Measurements from ENCODE around the gene CABCOCO1.

Gene CABCOCO1

DNA sequence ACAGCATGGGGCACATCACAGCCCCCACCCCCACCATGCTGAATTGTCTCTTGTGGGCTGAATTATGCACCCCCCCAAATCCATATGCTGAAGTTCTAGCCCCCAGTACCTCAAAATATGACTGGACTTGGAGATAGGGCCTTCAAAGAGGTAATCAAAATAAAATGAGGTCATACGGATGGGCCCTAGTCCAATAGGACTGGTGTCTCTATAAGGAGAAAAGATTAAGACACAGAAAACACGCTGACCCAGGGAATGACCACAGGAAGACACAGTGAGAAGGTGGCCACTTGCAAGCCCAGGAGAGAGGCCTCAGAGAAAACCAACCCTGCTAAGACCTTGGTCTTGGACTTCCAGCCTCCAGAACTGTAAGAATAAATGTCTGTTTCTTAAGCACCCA is 132.4 kb downstream of the CABCOCO1 start:
- TF ChIP-seq, protein P1, sequence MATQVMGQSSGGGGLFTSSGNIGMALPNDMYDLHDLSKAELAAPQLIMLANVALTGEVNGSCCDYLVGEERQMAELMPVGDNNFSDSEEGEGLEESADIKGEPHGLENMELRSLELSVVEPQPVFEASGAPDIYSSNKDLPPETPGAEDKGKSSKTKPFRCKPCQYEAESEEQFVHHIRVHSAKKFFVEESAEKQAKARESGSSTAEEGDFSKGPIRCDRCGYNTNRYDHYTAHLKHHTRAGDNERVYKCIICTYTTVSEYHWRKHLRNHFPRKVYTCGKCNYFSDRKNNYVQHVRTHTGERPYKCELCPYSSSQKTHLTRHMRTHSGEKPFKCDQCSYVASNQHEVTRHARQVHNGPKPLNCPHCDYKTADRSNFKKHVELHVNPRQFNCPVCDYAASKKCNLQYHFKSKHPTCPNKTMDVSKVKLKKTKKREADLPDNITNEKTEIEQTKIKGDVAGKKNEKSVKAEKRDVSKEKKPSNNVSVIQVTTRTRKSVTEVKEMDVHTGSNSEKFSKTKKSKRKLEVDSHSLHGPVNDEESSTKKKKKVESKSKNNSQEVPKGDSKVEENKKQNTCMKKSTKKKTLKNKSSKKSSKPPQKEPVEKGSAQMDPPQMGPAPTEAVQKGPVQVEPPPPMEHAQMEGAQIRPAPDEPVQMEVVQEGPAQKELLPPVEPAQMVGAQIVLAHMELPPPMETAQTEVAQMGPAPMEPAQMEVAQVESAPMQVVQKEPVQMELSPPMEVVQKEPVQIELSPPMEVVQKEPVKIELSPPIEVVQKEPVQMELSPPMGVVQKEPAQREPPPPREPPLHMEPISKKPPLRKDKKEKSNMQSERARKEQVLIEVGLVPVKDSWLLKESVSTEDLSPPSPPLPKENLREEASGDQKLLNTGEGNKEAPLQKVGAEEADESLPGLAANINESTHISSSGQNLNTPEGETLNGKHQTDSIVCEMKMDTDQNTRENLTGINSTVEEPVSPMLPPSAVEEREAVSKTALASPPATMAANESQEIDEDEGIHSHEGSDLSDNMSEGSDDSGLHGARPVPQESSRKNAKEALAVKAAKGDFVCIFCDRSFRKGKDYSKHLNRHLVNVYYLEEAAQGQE (IDR thresholded peaks at IDR 0.05; ENCODE audit: insufficient read depth in 1 of 2, low read depth in 2 of 2, low read length in 2 of 2): no peak
- TF ChIP-seq POLR2AphosphoS5 (IDR thresholded peaks at IDR 0.05; ENCODE audit: low read depth, low read length) (no peak), FOXP2 (optimal IDR thresholded peaks at IDR 0.05; ENCODE audit: borderline replicate concordance, extremely low read depth, extremely low read length, insufficient read depth) (no peak), SIN3A (IDR thresholded peaks at IDR 0.05; ENCODE audit: borderline replicate concordance, insufficient read depth, low read length) (no peak), TAF1 (IDR thresholded peaks at IDR 0.05; ENCODE audit: borderline replicate concordance, insufficient read depth, low read length) (no peak)

DNA sequence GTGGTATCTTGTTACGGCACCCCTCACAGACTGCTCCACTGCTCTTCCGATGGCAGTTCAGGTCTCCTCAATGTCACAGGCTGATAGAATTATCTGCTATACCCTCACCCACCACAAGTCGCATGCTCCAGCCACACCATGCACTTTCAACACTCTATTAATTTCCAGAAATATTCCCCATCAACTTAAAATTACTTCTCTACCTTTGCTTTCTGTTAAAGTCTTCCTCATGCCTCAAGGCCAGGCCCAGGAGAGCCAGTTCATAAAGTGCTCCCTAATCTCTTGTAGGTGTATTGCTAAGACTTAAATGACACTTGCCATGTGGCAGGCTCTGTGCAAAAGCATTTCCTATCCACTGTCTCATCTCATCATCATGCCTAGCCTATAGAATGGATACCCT is 132.8 kb downstream of the CABCOCO1 start:
- TF ChIP-seq FOXP2 (optimal IDR thresholded peaks at IDR 0.05; ENCODE audit: borderline replicate concordance, extremely low read depth, extremely low read length, insufficient read depth) (no peak), SIN3A (IDR thresholded peaks at IDR 0.05; ENCODE audit: borderline replicate concordance, insufficient read depth, low read length) (no peak)

DNA sequence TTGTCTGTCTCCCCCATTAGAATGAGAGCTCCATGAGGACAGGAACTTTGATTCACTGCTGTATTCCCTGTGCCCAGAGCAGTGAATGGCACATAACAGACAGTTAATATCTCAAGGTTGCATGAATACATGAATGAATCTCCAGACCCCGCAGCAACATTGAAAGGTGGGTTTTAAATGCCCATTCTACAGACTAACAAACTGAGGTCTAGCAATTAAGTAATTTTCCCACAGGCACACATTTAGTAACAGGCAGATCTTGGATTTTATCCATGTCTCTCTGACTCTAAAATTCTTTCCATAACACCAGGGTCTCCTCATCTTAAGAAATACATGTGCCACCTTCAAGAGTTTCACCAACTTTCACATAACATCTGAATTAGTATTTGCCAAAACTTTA is 134.1 kb downstream of the CABCOCO1 start:
- TF ChIP-seq SIN3A (IDR thresholded peaks at IDR 0.05; ENCODE audit: borderline replicate concordance, insufficient read depth, low read length): no peak
- no peak for TF ChIP-seq FOXP2 (optimal IDR thresholded peaks at IDR 0.05; ENCODE audit: borderline replicate concordance, extremely low read depth, extremely low read length, insufficient read depth)
- no peak for TF ChIP-seq POLR2AphosphoS5 (IDR thresholded peaks at IDR 0.05; ENCODE audit: low read depth, low read length)
- TF ChIP-seq, protein P1 (IDR thresholded peaks at IDR 0.05; ENCODE audit: insufficient read depth in 1 of 2, low read depth in 2 of 2, low read length in 2 of 2): no peak
- TF ChIP-seq TAF1 (IDR thresholded peaks at IDR 0.05; ENCODE audit: borderline replicate concordance, insufficient read depth, low read length): no peak

DNA sequence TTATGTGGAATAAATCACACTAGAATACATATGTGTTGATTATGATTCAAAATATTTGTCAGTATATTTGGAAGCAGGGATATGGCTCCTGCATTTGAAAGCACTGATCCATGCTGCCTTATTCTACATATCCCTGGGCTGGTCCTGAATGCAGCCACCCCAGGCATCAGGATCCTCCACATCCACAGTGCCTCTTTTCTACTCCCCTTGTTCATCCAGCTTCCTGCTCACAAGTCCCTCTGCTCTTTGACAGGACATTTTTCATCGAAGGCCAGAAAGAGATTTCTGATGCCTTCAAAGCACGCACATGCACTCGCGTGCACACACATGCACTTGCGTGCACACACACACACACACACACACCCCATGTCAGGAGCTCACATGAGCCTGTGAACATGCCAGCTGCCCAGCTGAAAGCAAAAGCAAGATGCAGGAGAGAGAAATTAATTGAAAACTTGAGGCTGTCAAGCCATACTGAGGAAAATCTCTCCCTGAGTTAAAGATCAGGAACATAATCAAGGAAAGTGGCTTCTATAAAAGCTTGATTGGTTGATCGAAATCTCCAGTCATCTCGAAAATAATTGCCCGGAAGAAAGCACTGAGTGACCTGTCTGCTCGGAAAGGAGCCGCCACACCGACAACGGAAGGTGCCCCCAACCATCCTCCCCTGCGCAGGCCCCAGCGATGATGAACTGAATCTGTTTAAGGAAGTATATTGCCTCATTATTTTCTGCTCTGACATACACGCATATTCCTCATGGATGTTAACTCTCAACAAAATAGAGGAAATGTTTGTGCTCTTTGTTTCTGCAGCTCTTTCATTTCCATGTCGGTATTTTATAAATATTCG is 134.8 kb downstream of the CABCOCO1 start:
- TF ChIP-seq, protein P1 (IDR thresholded peaks at IDR 0.05; ENCODE audit: insufficient read depth in 1 of 2, low read depth in 2 of 2, low read length in 2 of 2): no peak
- no peak for TF ChIP-seq TAF1 (IDR thresholded peaks at IDR 0.05; ENCODE audit: borderline replicate concordance, insufficient read depth, low read length)
- no peak for TF ChIP-seq POLR2AphosphoS5 (IDR thresholded peaks at IDR 0.05; ENCODE audit: low read depth, low read length)
- TF ChIP-seq FOXP2 (optimal IDR thresholded peaks at IDR 0.05; ENCODE audit: borderline replicate concordance, extremely low read depth, extremely low read length, insufficient read depth): no peak
- TF ChIP-seq SIN3A (IDR thresholded peaks at IDR 0.05; ENCODE audit: borderline replicate concordance, insufficient read depth, low read length): no peak

DNA sequence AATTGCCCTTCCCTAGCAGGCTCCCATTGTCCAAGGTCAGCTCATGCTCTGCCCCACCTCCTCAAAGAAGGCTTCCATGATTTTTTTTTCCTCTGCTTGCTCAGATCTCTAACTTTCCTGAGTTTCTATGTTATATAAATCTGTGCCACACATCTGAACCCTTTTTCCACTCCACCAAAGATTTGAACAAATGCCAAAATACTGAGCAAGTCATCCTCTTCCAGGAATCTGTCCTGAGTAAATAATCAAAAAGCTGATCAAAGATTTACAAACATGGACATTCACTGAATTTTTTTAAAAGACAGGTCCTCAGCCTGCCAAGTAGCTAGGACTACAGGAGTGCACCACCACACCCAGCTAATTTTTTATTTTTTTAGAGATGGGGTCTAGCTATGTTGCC is 136.0 kb downstream of the CABCOCO1 start:
- TF ChIP-seq, protein P1 (IDR thresholded peaks at IDR 0.05; ENCODE audit: insufficient read depth in 1 of 2, low read depth in 2 of 2, low read length in 2 of 2): no peak
- no peak for TF ChIP-seq FOXP2 (optimal IDR thresholded peaks at IDR 0.05; ENCODE audit: borderline replicate concordance, extremely low read depth, extremely low read length, insufficient read depth)
- TF ChIP-seq SIN3A (IDR thresholded peaks at IDR 0.05; ENCODE audit: borderline replicate concordance, insufficient read depth, low read length): no peak

Measured in PFSK-1 (cell line).